Neural cell (in vitro differentiated cells): ENCODE measurements around the gene GANC. TPM values are rescaled to one million over a fixed set of nuclear protein-coding genes. Genes with fewer than 3 reads are reported as not detected.

Experiments used
- H2AFZ ChIP-seq: fragments of 200-600, 300-800 bp; sonication (generic), shearing (Covaris generic); 2 replicates; pipeline ENCODE4 v1.6.0; 2014; ENCODE audit warnings: low read depth, mild to moderate bottlenecking, antibody characterized with exemption, low read length, moderate library complexity
- H3F3A ChIP-seq: fragments of 200-600 bp; shearing (Covaris generic); 2 replicates; pipeline ENCODE4 v1.6.1; 2016; ENCODE audit warnings: mild to moderate bottlenecking, moderate library complexity, mixed read lengths, antibody characterized with exemption, low read length; ENCODE audit not compliant: insufficient read depth, poor library complexity, severe bottlenecking
- H3K27ac ChIP-seq: fragments of 200-600, 300-800 bp; sonication (generic), shearing (Covaris generic); 2 replicates; pipeline ENCODE4 v1.5.1; 2014; ENCODE audit warnings: mild to moderate bottlenecking, low read length, moderate library complexity
- H3K27me3 ChIP-seq: fragments of 300-800, 200-600 bp; sonication (generic), shearing (Covaris generic); 2 replicates; pipeline ENCODE4 v1.6.0; 2014; ENCODE audit warnings: mild to moderate bottlenecking, low read depth, low read length, moderate library complexity; ENCODE audit not compliant: insufficient read depth
- H3K36me3 ChIP-seq: fragments of 300-800, 200-600 bp; sonication (generic), shearing (Covaris generic); 2 replicates; pipeline ENCODE4 v1.5.1; 2014; ENCODE audit warnings: mild to moderate bottlenecking, antibody characterized with exemption, low read length, moderate library complexity; ENCODE audit not compliant: insufficient read depth
- H3K4me2 ChIP-seq: fragments of 300-800, 200-600 bp; sonication (generic), shearing (Covaris generic); 2 replicates; pipeline ENCODE4 v1.6.0; 2014; ENCODE audit warnings: mild to moderate bottlenecking, low read length
- H3K4me3 ChIP-seq: fragments of 300-800, 200-600 bp; sonication (generic), shearing (Covaris generic); 2 replicates; pipeline ENCODE4 v1.5.1; 2014; ENCODE audit warnings: mild to moderate bottlenecking, low read length, moderate library complexity
- H3K79me2 ChIP-seq: fragments of 200-600 bp; shearing (Covaris generic); replicated peaks from 2 replicates; pipeline ENCODE4 v1.6.0; 2014; ENCODE audit warnings: mild to moderate bottlenecking, low read length, moderate library complexity; ENCODE audit not compliant: insufficient read depth
- H3K9ac ChIP-seq: fragments of 300-800, 200-600 bp; sonication (generic), shearing (Covaris generic); 2 replicates; pipeline ENCODE4 v1.6.1; 2016; ENCODE audit warnings: mild to moderate bottlenecking, low read length, mixed read lengths
- H3K9me2 ChIP-seq: fragments of 200-600 bp; shearing (Covaris generic); 2 replicates; pipeline ENCODE4 v1.6.1; 2016; ENCODE audit warnings: mild to moderate bottlenecking, low read length, mixed read lengths; ENCODE audit not compliant: insufficient read depth
- H3K9me3 ChIP-seq: fragments of 200-600, 300-800 bp; sonication (generic), shearing (Covaris generic); 2 replicates; pipeline ENCODE4 v1.6.1; 2016; ENCODE audit warnings: mild to moderate bottlenecking, mixed run types, low read length, moderate library complexity, mixed read lengths
- H4K20me1 ChIP-seq: fragments of 200-600 bp; shearing (Covaris generic); 2 replicates; pipeline ENCODE4 v1.6.1; 2016; ENCODE audit warnings: mild to moderate bottlenecking, mixed run types; ENCODE audit not compliant: insufficient read depth
- EP300 ChIP-seq: fragments of 450-650 bp; conservative IDR thresholded peaks from 2 replicates; pipeline ENCODE4 v1.6.1; 2014; ENCODE audit warnings: antibody characterized with exemption, mild to moderate bottlenecking, moderate library complexity; ENCODE audit not compliant: poor library complexity, severe bottlenecking
- EZH2 ChIP-seq: fragments of 200-600, 300-800 bp; shearing (Covaris generic), sonication (generic); IDR thresholded peaks from 2 replicates; pipeline ENCODE4 v1.6.1; 2014; ENCODE audit warnings: antibody characterized with exemption, low read length, borderline replicate concordance, mild to moderate bottlenecking; ENCODE audit not compliant: insufficient read depth, poor library complexity, severe bottlenecking
- MXI1 ChIP-seq: fragments of 450-650 bp; conservative IDR thresholded peaks from 2 replicates; pipeline ENCODE4 v1.6.1; 2014; ENCODE audit warnings: antibody characterized with exemption, mild to moderate bottlenecking; ENCODE audit not compliant: poor library complexity, severe bottlenecking
- POLR2AphosphoS5 ChIP-seq: IDR thresholded peaks from 2 replicates; pipeline ENCODE4 v1.6.1; 2012
- RAD21 ChIP-seq: fragments of 450-650 bp; conservative IDR thresholded peaks from 2 replicates; pipeline ENCODE4 v1.6.1; 2014; ENCODE audit warnings: antibody characterized with exemption, mild to moderate bottlenecking, moderate library complexity
- REST ChIP-seq: IDR thresholded peaks from 2 replicates; pipeline ENCODE4 v1.6.1; 2012; ENCODE audit warnings: borderline replicate concordance
- SMC3 ChIP-seq: fragments of 450-650 bp; conservative IDR thresholded peaks from 2 replicates; pipeline ENCODE4 v1.6.1; 2014; ENCODE audit warnings: antibody characterized with exemption, mild to moderate bottlenecking, moderate library complexity; ENCODE audit not compliant: poor library complexity
- TAF1 ChIP-seq: IDR thresholded peaks from 2 replicates; pipeline ENCODE4 v1.6.1; 2012; ENCODE audit warnings: low read depth
- polyA plus RNA-seq: library from polyadenylated mRNA; depleted of rRNA; stranded (reverse); fragments of >200 nt; gene quantifications from 2 replicates; pipeline ENCODE4 v1.2.3, GENCODE V29; 2014
- TF ChIP-seq, protein P1 (sequence below): fragments of 450-650 bp; IDR thresholded peaks from 2 replicates; pipeline ENCODE4 v1.5.1; 2014; ENCODE audit warnings: antibody characterized with exemption, mild to moderate bottlenecking, moderate library complexity; ENCODE audit not compliant: poor library complexity, severe bottlenecking

Gene GANC
- polyA plus RNA-seq, 1 donor from 2014 or later = 6.0 TPM

- Histone ChIP-seq H3K27me3 (no peaks in the 10 kb centered on the region), H3K9ac (no peak overlapping the region), H3K79me2 (peaks cover 20% of the 10 kb centered on the region), H4K20me1 (no peaks in the 10 kb centered on the region), H3F3A (no peaks in the 10 kb centered on the region), H2AFZ (no peak overlapping the region), H3K27ac (no peak overlapping the region), H3K9me2 (no peaks in the 10 kb centered on the region), H3K4me2 (no peak overlapping the region), H3K9me3 (no peaks in the 10 kb centered on the region), H3K4me3 (no peak overlapping the region), H3K36me3 (no peaks in the 10 kb centered on the region)
- TF ChIP-seq POLR2AphosphoS5 (no peak), SMC3 (no peak), EP300 (no peak), EZH2 (no peak), RAD21 (no peak), TAF1 (no peak), REST (no peak), MXI1 (no peak)
- TF ChIP-seq, protein P1, sequence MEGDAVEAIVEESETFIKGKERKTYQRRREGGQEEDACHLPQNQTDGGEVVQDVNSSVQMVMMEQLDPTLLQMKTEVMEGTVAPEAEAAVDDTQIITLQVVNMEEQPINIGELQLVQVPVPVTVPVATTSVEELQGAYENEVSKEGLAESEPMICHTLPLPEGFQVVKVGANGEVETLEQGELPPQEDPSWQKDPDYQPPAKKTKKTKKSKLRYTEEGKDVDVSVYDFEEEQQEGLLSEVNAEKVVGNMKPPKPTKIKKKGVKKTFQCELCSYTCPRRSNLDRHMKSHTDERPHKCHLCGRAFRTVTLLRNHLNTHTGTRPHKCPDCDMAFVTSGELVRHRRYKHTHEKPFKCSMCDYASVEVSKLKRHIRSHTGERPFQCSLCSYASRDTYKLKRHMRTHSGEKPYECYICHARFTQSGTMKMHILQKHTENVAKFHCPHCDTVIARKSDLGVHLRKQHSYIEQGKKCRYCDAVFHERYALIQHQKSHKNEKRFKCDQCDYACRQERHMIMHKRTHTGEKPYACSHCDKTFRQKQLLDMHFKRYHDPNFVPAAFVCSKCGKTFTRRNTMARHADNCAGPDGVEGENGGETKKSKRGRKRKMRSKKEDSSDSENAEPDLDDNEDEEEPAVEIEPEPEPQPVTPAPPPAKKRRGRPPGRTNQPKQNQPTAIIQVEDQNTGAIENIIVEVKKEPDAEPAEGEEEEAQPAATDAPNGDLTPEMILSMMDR = no peak
Measured at GRCh38 chr15:42275780-42276391, 2.9 kb downstream of the GANC start.

GRCh38 chr15:42276762-42277161 is 3.8 kb downstream of the GANC start:
- H3K27me3 ChIP-seq = no peaks in the 10 kb centered on the region
- TF ChIP-seq TAF1 (no peak), MXI1 (no peak), SMC3 (no peak), EP300 (no peak)
- TF ChIP-seq, protein P1 = no peak
- no peak overlapping the region for H3K9ac ChIP-seq
- H3K27ac ChIP-seq = no peak overlapping the region
- H3K9me2 ChIP-seq = no peaks in the 10 kb centered on the region
- no peak overlapping the region for H2AFZ ChIP-seq
- H3K4me2 ChIP-seq = no peak overlapping the region
- H3F3A ChIP-seq = no peaks in the 10 kb centered on the region
- peaks cover 12% of the 10 kb centered on the region for H3K79me2 ChIP-seq
- no peaks in the 10 kb centered on the region for H4K20me1 ChIP-seq
- H3K36me3 ChIP-seq = no peaks in the 10 kb centered on the region
- H3K9me3 ChIP-seq = no peaks in the 10 kb centered on the region
- H3K4me3 ChIP-seq = no peak overlapping the region
